ENCODE measurements around the gene TFR2. TPM values are rescaled to one million over a fixed set of nuclear protein-coding genes. Genes with fewer than 3 reads are reported as not detected.

TFR2 gene
- total and polyA plus RNA-seq, 9 of the 15 experiments (the other 6 are each of a cell fraction or from before 2014, with no cell fraction given): 3.8 to 123 (median 51.1) TPM

DNA sequence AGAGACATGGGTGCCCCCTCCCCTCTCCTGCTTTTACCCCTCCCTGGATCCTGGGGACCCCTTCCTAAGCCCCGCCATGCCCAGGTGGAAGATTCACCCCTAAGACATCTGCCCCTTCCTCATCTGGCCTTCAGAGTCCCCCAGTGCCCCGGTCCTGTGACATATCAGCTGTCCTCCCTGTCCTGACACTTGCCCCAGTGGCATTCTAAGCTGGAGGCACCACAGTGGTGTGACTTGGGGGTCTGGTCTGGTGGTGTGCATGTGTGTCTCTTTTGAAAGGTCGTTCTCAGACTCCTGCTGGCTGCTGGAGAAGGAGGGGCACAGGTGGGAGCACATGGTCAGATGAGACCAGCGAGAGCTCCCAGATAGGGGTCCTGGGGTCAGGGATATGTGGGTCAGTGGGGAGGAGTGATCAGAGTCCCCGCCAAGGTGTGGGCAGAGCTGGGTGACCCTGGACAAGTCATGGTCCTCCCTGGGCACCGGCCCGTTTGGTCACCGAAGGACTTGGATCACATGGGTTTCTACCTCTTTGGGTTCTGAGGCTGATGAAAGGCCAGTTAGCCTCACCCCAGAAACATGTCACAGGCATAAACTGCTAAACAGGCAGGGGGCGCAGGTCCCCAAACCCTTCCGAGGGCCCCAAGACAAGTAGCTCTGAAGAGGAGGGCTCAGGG is 645 bp upstream of the TFR2 start (continued):
- peak; percentile 38 for TF ChIP-seq SAP30 (IDR thresholded peaks at IDR 0.05; ENCODE audit: borderline replicate concordance, insufficient read depth, low read depth, low read length, poor library complexity, severe bottlenecking)
- TF ChIP-seq MCM2 (IDR thresholded peaks at IDR 0.05; ENCODE audit: low read depth): no peak
- no peak for TF ChIP-seq PRMT5 (CRISPR knock-in tag; IDR thresholded peaks at IDR 0.05)
- TF ChIP-seq KAT7 (CRISPR knock-in tag; IDR thresholded peaks at IDR 0.05; ENCODE audit: borderline replicate concordance): 0 out of 2 replicates have a peak, but pooled peaks have one; percentile 17
- TF ChIP-seq, protein P1, sequence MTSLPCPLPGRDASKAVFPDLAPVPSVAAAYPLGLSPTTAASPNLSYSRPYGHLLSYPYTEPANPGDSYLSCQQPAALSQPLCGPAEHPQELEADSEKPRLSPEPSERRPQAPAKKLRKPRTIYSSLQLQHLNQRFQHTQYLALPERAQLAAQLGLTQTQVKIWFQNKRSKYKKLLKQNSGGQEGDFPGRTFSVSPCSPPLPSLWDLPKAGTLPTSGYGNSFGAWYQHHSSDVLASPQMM (CRISPR knock-in tag; IDR thresholded peaks at IDR 0.05): no peak
- no peak for TF ChIP-seq EHMT2 (IDR thresholded peaks at IDR 0.05)
- TF ChIP-seq, protein P2, sequence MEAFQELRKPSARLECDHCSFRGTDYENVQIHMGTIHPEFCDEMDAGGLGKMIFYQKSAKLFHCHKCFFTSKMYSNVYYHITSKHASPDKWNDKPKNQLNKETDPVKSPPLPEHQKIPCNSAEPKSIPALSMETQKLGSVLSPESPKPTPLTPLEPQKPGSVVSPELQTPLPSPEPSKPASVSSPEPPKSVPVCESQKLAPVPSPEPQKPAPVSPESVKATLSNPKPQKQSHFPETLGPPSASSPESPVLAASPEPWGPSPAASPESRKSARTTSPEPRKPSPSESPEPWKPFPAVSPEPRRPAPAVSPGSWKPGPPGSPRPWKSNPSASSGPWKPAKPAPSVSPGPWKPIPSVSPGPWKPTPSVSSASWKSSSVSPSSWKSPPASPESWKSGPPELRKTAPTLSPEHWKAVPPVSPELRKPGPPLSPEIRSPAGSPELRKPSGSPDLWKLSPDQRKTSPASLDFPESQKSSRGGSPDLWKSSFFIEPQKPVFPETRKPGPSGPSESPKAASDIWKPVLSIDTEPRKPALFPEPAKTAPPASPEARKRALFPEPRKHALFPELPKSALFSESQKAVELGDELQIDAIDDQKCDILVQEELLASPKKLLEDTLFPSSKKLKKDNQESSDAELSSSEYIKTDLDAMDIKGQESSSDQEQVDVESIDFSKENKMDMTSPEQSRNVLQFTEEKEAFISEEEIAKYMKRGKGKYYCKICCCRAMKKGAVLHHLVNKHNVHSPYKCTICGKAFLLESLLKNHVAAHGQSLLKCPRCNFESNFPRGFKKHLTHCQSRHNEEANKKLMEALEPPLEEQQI (IDR thresholded peaks at IDR 0.05): no peak
- TF ChIP-seq SIN3A (IDR thresholded peaks at IDR 0.05; ENCODE audit: borderline replicate concordance in 2 of 2, control insufficient read depth in 1 of 2, low read depth in 2 of 2, low read length in 2 of 2): peak; percentile 10 to 61; a peak in 2 of 4 replicates
- TF ChIP-seq, protein P3, sequence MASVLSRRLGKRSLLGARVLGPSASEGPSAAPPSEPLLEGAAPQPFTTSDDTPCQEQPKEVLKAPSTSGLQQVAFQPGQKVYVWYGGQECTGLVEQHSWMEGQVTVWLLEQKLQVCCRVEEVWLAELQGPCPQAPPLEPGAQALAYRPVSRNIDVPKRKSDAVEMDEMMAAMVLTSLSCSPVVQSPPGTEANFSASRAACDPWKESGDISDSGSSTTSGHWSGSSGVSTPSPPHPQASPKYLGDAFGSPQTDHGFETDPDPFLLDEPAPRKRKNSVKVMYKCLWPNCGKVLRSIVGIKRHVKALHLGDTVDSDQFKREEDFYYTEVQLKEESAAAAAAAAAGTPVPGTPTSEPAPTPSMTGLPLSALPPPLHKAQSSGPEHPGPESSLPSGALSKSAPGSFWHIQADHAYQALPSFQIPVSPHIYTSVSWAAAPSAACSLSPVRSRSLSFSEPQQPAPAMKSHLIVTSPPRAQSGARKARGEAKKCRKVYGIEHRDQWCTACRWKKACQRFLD (CRISPR knock-in tag; IDR thresholded peaks at IDR 0.05): peak; percentile 56
- TF ChIP-seq, protein P4, sequence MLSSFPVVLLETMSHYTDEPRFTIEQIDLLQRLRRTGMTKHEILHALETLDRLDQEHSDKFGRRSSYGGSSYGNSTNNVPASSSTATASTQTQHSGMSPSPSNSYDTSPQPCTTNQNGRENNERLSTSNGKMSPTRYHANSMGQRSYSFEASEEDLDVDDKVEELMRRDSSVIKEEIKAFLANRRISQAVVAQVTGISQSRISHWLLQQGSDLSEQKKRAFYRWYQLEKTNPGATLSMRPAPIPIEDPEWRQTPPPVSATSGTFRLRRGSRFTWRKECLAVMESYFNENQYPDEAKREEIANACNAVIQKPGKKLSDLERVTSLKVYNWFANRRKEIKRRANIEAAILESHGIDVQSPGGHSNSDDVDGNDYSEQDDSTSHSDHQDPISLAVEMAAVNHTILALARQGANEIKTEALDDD (IDR thresholded peaks at IDR 0.05): no peak
- TF ChIP-seq FOSL1 (tag; conservative IDR thresholded peaks at IDR 0.05): peak; percentile 12; the same call in 1 of the 2 replicates
- no peak for TF ChIP-seq ZNF586 (CRISPR knock-in tag; conservative IDR thresholded peaks at IDR 0.05)
- no peak for TF ChIP-seq KLF10 (CRISPR knock-in tag; IDR thresholded peaks at IDR 0.05)
- TF ChIP-seq ZNF121 (CRISPR knock-in tag; conservative IDR thresholded peaks at IDR 0.05): no peak
- peak; percentile 54; the same call in 1 of the 2 replicates for TF ChIP-seq MYC (IDR thresholded peaks at IDR 0.05; ENCODE audit: low read depth, low read length)
- TF ChIP-seq MYC (CRISPR knock-in tag; IDR thresholded peaks at IDR 0.05; ENCODE audit: borderline replicate concordance, low read depth): no peak
- TF ChIP-seq, protein P5, sequence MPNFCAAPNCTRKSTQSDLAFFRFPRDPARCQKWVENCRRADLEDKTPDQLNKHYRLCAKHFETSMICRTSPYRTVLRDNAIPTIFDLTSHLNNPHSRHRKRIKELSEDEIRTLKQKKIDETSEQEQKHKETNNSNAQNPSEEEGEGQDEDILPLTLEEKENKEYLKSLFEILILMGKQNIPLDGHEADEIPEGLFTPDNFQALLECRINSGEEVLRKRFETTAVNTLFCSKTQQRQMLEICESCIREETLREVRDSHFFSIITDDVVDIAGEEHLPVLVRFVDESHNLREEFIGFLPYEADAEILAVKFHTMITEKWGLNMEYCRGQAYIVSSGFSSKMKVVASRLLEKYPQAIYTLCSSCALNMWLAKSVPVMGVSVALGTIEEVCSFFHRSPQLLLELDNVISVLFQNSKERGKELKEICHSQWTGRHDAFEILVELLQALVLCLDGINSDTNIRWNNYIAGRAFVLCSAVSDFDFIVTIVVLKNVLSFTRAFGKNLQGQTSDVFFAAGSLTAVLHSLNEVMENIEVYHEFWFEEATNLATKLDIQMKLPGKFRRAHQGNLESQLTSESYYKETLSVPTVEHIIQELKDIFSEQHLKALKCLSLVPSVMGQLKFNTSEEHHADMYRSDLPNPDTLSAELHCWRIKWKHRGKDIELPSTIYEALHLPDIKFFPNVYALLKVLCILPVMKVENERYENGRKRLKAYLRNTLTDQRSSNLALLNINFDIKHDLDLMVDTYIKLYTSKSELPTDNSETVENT (CRISPR knock-in tag; IDR thresholded peaks at IDR 0.05): no peak
- no peak for TF ChIP-seq KAT8 (IDR thresholded peaks at IDR 0.05; ENCODE audit: low read depth)
- no peak for TF ChIP-seq PCBP1 (IDR thresholded peaks at IDR 0.05; ENCODE audit: low read depth, low read length, poor library complexity, severe bottlenecking)
- no peak for TF ChIP-seq SMAD1 (IDR thresholded peaks at IDR 0.05; ENCODE audit: low read depth, low read length, partially characterized antibody)

Measured in K562 (cell line).